DND-41 (cell line): ENCODE results near the gene GALNTL6.

ENCODE experiments used
- ATAC-seq: fragments of 200-7000 bp; cut with Tn5 transposase; 3 replicates; pipeline ENCODE4 v1.9.1; 2021; ENCODE audit warnings: low read depth; ENCODE audit not compliant: insufficient read depth
- DNase-seq: peaks from one replicate; pipeline ENCODE4 v3.0.0-alpha.2; 2020
- H2AFZ ChIP-seq: 2 replicates; pipeline ENCODE4 v1.6.0; 2012; ENCODE audit warnings: low read depth, low read length
- H3K27ac ChIP-seq: 2 replicates; pipeline ENCODE4 v1.5.1; 2012; ENCODE audit warnings: low read length, inconsistent platforms
- H3K27me3 ChIP-seq: fragments of 200-600 bp; sonication (generic); 2 replicates; pipeline ENCODE4 v1.6.0; 2012; ENCODE audit warnings: low read length, mild to moderate bottlenecking, inconsistent platforms; ENCODE audit not compliant: insufficient read depth, poor library complexity
- H3K36me3 ChIP-seq: 2 replicates; pipeline ENCODE4 v1.5.1; 2012; ENCODE audit warnings: low read length, inconsistent platforms; ENCODE audit not compliant: insufficient read depth
- H3K4me1 ChIP-seq: 2 replicates; pipeline ENCODE4 v1.5.1; 2012; ENCODE audit warnings: mild to moderate bottlenecking, low read length; ENCODE audit not compliant: insufficient read depth
- H3K4me2 ChIP-seq: 2 replicates; pipeline ENCODE4 v1.6.0; 2012; ENCODE audit warnings: mild to moderate bottlenecking, moderate library complexity, low read length, inconsistent platforms; ENCODE audit not compliant: insufficient read depth
- H3K4me3 ChIP-seq, 2 experiments: fragments of 200-600 bp in 1 of 2; shearing (Covaris generic) in 1 of 2; 2 replicates each; pipeline ENCODE4 v1.5.1; 2012 to 2016; ENCODE audit warnings: inconsistent platforms in 2 of 2, low read length in 2 of 2, mild to moderate bottlenecking in 2 of 2, low read depth in 1 of 2, moderate library complexity in 1 of 2
- H3K79me2 ChIP-seq: 2 replicates; pipeline ENCODE4 v1.6.0; 2012; ENCODE audit warnings: low read length, inconsistent platforms; ENCODE audit not compliant: insufficient read depth
- H3K9ac ChIP-seq: 2 replicates; pipeline ENCODE4 v1.6.0; 2012; ENCODE audit warnings: low read depth, mild to moderate bottlenecking, inconsistent platforms, low read length, moderate library complexity
- H3K9me3 ChIP-seq: 2 replicates; pipeline ENCODE4 v1.5.1; 2012; ENCODE audit warnings: low read length, moderate library complexity, mild to moderate bottlenecking, inconsistent platforms; ENCODE audit not compliant: insufficient read depth, severe bottlenecking
- H4K20me1 ChIP-seq: 2 replicates; pipeline ENCODE4 v1.6.0; 2012; ENCODE audit warnings: low read length; ENCODE audit not compliant: insufficient read depth
- CTCF ChIP-seq: IDR thresholded peaks from 2 replicates; pipeline ENCODE4 v1.5.1; 2012; ENCODE audit warnings: borderline replicate concordance, low read length, moderate library complexity, mild to moderate bottlenecking; ENCODE audit not compliant: poor library complexity, severe bottlenecking; ENCODE audit errors: extremely low read depth
- EZH2 ChIP-seq: IDR thresholded peaks from 3 replicates; pipeline ENCODE4 v1.6.1; 2012; ENCODE audit warnings: borderline replicate concordance, low read depth, mild to moderate bottlenecking, moderate library complexity, low read length, inconsistent platforms; ENCODE audit not compliant: severe bottlenecking

Gene GALNTL6

GRCh38 chr4:172497321-172497720 lies 684.1 kb downstream of the GALNTL6 start:
- H2AFZ ChIP-seq: no peak overlapping the region
- H3K36me3 ChIP-seq: no peaks in the 10 kb centered on the region
- no peaks in the 10 kb centered on the region for H4K20me1 ChIP-seq
- H3K27ac ChIP-seq: no peak overlapping the region
- no peaks in the 10 kb centered on the region for H3K9me3 ChIP-seq
- TF ChIP-seq CTCF: no peak
- TF ChIP-seq EZH2: no peak
- H3K27me3 ChIP-seq: no peaks in the 10 kb centered on the region
- no peak overlapping the region for H3K4me2 ChIP-seq
- no peaks in the 10 kb centered on the region for H3K79me2 ChIP-seq
- H3K9ac ChIP-seq: no peak overlapping the region
- ATAC-seq (no peak), DNase-seq (no peak)
- H3K4me3 ChIP-seq: no peak overlapping the region
- no peaks in the 10 kb centered on the region for H3K4me1 ChIP-seq

- H3K36me3 ChIP-seq: no peaks in the 10 kb centered on the region
- no peak overlapping the region for H3K27ac ChIP-seq
- no peak overlapping the region for H2AFZ ChIP-seq
- H3K79me2 ChIP-seq: no peaks in the 10 kb centered on the region
- ATAC-seq (no peak), DNase-seq (no peak)
- no peaks in the 10 kb centered on the region for H3K4me1 ChIP-seq
- H4K20me1 ChIP-seq: no peaks in the 10 kb centered on the region
- TF ChIP-seq CTCF: no peak
- no peak for TF ChIP-seq EZH2
- no peak overlapping the region for H3K4me3 ChIP-seq
- no peak overlapping the region for H3K4me2 ChIP-seq
- H3K27me3 ChIP-seq: no peaks in the 10 kb centered on the region
- H3K9ac ChIP-seq: no peak overlapping the region
- no peaks in the 10 kb centered on the region for H3K9me3 ChIP-seq
Measured at GRCh38 chr4:172514011-172514410, 700.8 kb downstream of the GALNTL6 start.

- no peak overlapping the region for H3K4me3 ChIP-seq
- no peaks in the 10 kb centered on the region for H3K9me3 ChIP-seq
- no peaks in the 10 kb centered on the region for H3K79me2 ChIP-seq
- TF ChIP-seq CTCF (no peak), EZH2 (no peak)
- H2AFZ ChIP-seq: no peak overlapping the region
- ATAC-seq: no peak
- no peak overlapping the region for H3K9ac ChIP-seq
- H3K36me3 ChIP-seq: no peaks in the 10 kb centered on the region
- no peak for DNase-seq
- no peaks in the 10 kb centered on the region for H3K27me3 ChIP-seq
- H4K20me1 ChIP-seq: no peaks in the 10 kb centered on the region
- no peaks in the 10 kb centered on the region for H3K4me1 ChIP-seq
- H3K27ac ChIP-seq: no peak overlapping the region
- no peak overlapping the region for H3K4me2 ChIP-seq
Measured at GRCh38 chr4:172514801-172515200, 701.6 kb downstream of the GALNTL6 start.

GRCh38 chr4:172515266-172515879 lies 702.2 kb downstream of the GALNTL6 start:
- Histone ChIP-seq H3K36me3 (no peaks in the 10 kb centered on the region), H3K27me3 (no peaks in the 10 kb centered on the region), H2AFZ (no peak overlapping the region), H3K9ac (no peak overlapping the region), H3K9me3 (no peaks in the 10 kb centered on the region), H3K4me2 (no peak overlapping the region), H3K27ac (no peak overlapping the region), H3K4me3 (no peak overlapping the region), H3K79me2 (no peaks in the 10 kb centered on the region), H4K20me1 (no peaks in the 10 kb centered on the region), H3K4me1 (no peaks in the 10 kb centered on the region)
- TF ChIP-seq EZH2: no peak
- DNase-seq (no peak), ATAC-seq (no peak)
